HAP-1 (cell line): ENCODE results near the gene ZNF462.

Experiments used
- DNase-seq, 2 experiments: peaks; one replicate each; pipeline ENCODE4 v3.0.0-alpha.2; 2016 to 2020; ENCODE audit warnings: low spot score in 2 of 2
- H3K27me3 ChIP-seq: fragments of 250-450 bp; sonication (Bioruptor Pico); 2 replicates; pipeline ENCODE4 v1.5.1; 2020; ENCODE audit warnings: low read depth, mild to moderate bottlenecking, moderate library complexity
- H3K36me3 ChIP-seq: fragments of 250-450 bp; sonication (Bioruptor Pico); replicated peaks from 2 replicates; pipeline ENCODE4 v1.5.1; 2020; ENCODE audit warnings: mild to moderate bottlenecking
- H3K4me1 ChIP-seq: fragments of 250-450 bp; sonication (Bioruptor Pico); 2 replicates; pipeline ENCODE4 v1.5.1; 2020; ENCODE audit warnings: mild to moderate bottlenecking
- H3K4me3 ChIP-seq: fragments of 250-450 bp; sonication (Bioruptor Pico); 2 replicates; pipeline ENCODE4 v1.5.1; 2020; ENCODE audit warnings: mild to moderate bottlenecking, moderate library complexity
- H3K9me3 ChIP-seq: fragments of 250-450 bp; sonication (Bioruptor Pico); 2 replicates; pipeline ENCODE4 v1.5.1; 2020; ENCODE audit warnings: mild to moderate bottlenecking, moderate library complexity
- in situ Hi-C: fragments of 300-500 bp; cut with MboI; formaldehyde crosslinking; loops from 3 replicates; pipeline ENCODE4 v1.14.3; 2020; ENCODE audit warnings: low sequenced_read_pairs, inconsistent platforms, mixed read lengths

ZNF462 gene

GRCh38 chr9:106862821-106863720, at the start of gene ZNF462:
ZNF462 (plus strand) TSS chr9:106863166; CDS start chr9:106923384, 60,218 bp downstream.
- peaks cover 10% of the 10 kb centered on the region; the same call in 1 of the 2 replicates for H3K9me3 ChIP-seq
- in situ Hi-C loops: no loop called here
- peak; percentile 63 to 70 for DNase-seq
- H3K36me3 ChIP-seq: peaks cover 3% of the 10 kb centered on the region; the same call in 1 of the 2 replicates
- no peaks in the 10 kb centered on the region for H3K27me3 ChIP-seq
- H3K4me1 ChIP-seq: peaks cover 9% of the 10 kb centered on the region; the same call in 1 of the 2 replicates
- peak within 1 kb of the TSS; percentile 74 for H3K4me3 ChIP-seq

- Histone ChIP-seq H3K4me3 (no peak overlapping the region), H3K36me3 (no peaks in the 10 kb centered on the region), H3K4me1 (peaks cover 10% of the 10 kb centered on the region), H3K9me3 (no peaks in the 10 kb centered on the region), H3K27me3 (no peaks in the 10 kb centered on the region)
- no peak for DNase-seq
- in situ Hi-C loops: no loop called here
Observed at GRCh38 chr9:106816524-106816923, 46.4 kb upstream of the ZNF462 start.

- in situ Hi-C loops: no loop called here
- no peaks in the 10 kb centered on the region for H3K27me3 ChIP-seq
- DNase-seq: no peak
- H3K4me3 ChIP-seq: no peak overlapping the region
- H3K36me3 ChIP-seq: no peaks in the 10 kb centered on the region
- peaks cover 10% of the 10 kb centered on the region for H3K4me1 ChIP-seq
- H3K9me3 ChIP-seq: no peaks in the 10 kb centered on the region
Observed at GRCh38 chr9:106818034-106818433, 44.9 kb upstream of the ZNF462 start.

GRCh38 chr9:106820866-106821265, 42.1 kb upstream of the ZNF462 start:
- H3K27me3 ChIP-seq: no peaks in the 10 kb centered on the region
- no peak overlapping the region for H3K4me3 ChIP-seq
- no peak for DNase-seq
- H3K9me3 ChIP-seq: no peaks in the 10 kb centered on the region
- in situ Hi-C loops: no loop called here
- H3K4me1 ChIP-seq: peaks cover 10% of the 10 kb centered on the region
- H3K36me3 ChIP-seq: no peaks in the 10 kb centered on the region

GRCh38 chr9:106828070-106828469, 34.9 kb upstream of the ZNF462 start:
- Histone ChIP-seq H3K36me3 (no peaks in the 10 kb centered on the region), H3K9me3 (no peaks in the 10 kb centered on the region), H3K4me1 (no peaks in the 10 kb centered on the region), H3K27me3 (no peaks in the 10 kb centered on the region), H3K4me3 (no peak overlapping the region)
- in situ Hi-C loops: no loop called here
- no peak for DNase-seq

- no peak for DNase-seq
- peaks cover 2% of the 10 kb centered on the region; the same call in 1 of the 2 replicates for H3K9me3 ChIP-seq
- no peak overlapping the region for H3K4me3 ChIP-seq
- no peaks in the 10 kb centered on the region for H3K36me3 ChIP-seq
- in situ Hi-C loops: no loop called here
- H3K4me1 ChIP-seq: no peaks in the 10 kb centered on the region
- H3K27me3 ChIP-seq: no peaks in the 10 kb centered on the region
Observed at GRCh38 chr9:106828965-106829364, 34.0 kb upstream of the ZNF462 start.

- Histone ChIP-seq H3K9me3 (peaks cover 2% of the 10 kb centered on the region; the same call in 1 of the 2 replicates), H3K36me3 (no peaks in the 10 kb centered on the region), H3K4me1 (no peaks in the 10 kb centered on the region), H3K27me3 (no peaks in the 10 kb centered on the region), H3K4me3 (no peak overlapping the region)
- in situ Hi-C loops: no loop called here
- no peak for DNase-seq
Observed at GRCh38 chr9:106829666-106830408, 33.1 kb upstream of the ZNF462 start.

- H3K4me3 ChIP-seq: no peak overlapping the region
- in situ Hi-C loops: no loop called here
- no peak for DNase-seq
Observed at GRCh38 chr9:106830527-106831150, 32.3 kb upstream of the ZNF462 start.

GRCh38 chr9:106834888-106835287, 28.1 kb upstream of the ZNF462 start:
- Histone ChIP-seq H3K9me3 (peaks cover 2% of the 10 kb centered on the region; the same call in 1 of the 2 replicates), H3K27me3 (no peaks in the 10 kb centered on the region), H3K4me3 (no peak overlapping the region), H3K36me3 (no peaks in the 10 kb centered on the region), H3K4me1 (no peaks in the 10 kb centered on the region)
- no peak for DNase-seq
- in situ Hi-C loops: no loop called here

More at GRCh38 chr9:106830527-106831150, 32.3 kb upstream of the ZNF462 start:
- peaks cover 2% of the 10 kb centered on the region; the same call in 1 of the 2 replicates for H3K9me3 ChIP-seq
- no peaks in the 10 kb centered on the region for H3K36me3 ChIP-seq
- no peaks in the 10 kb centered on the region for H3K27me3 ChIP-seq
- H3K4me1 ChIP-seq: no peaks in the 10 kb centered on the region

- H3K27me3 ChIP-seq: no peaks in the 10 kb centered on the region
- no peak for DNase-seq
- in situ Hi-C loops: no loop called here
- H3K9me3 ChIP-seq: peaks cover 2% of the 10 kb centered on the region; the same call in 1 of the 2 replicates
- H3K4me1 ChIP-seq: no peaks in the 10 kb centered on the region
- no peaks in the 10 kb centered on the region for H3K36me3 ChIP-seq
- no peak overlapping the region for H3K4me3 ChIP-seq
Observed at GRCh38 chr9:106835840-106836239, 27.1 kb upstream of the ZNF462 start.

GRCh38 chr9:106843371-106843770, 19.6 kb upstream of the ZNF462 start:
- no peaks in the 10 kb centered on the region for H3K36me3 ChIP-seq
- H3K4me3 ChIP-seq: no peak overlapping the region
- no peaks in the 10 kb centered on the region for H3K27me3 ChIP-seq
- no peaks in the 10 kb centered on the region for H3K4me1 ChIP-seq
- H3K9me3 ChIP-seq: no peaks in the 10 kb centered on the region
- in situ Hi-C loops: no loop called here
- DNase-seq: no peak

GRCh38 chr9:106846307-106846706, 16.7 kb upstream of the ZNF462 start:
- Histone ChIP-seq H3K27me3 (no peaks in the 10 kb centered on the region), H3K36me3 (no peaks in the 10 kb centered on the region), H3K4me1 (no peaks in the 10 kb centered on the region), H3K9me3 (no peaks in the 10 kb centered on the region), H3K4me3 (no peak overlapping the region)
- in situ Hi-C loops: no loop called here
- DNase-seq: no peak

- Histone ChIP-seq H3K9me3 (no peaks in the 10 kb centered on the region), H3K4me3 (no peak overlapping the region), H3K36me3 (no peaks in the 10 kb centered on the region), H3K27me3 (no peaks in the 10 kb centered on the region), H3K4me1 (no peaks in the 10 kb centered on the region)
- no peak for DNase-seq
- in situ Hi-C loops: no loop called here
Observed at GRCh38 chr9:106846857-106847256, 16.1 kb upstream of the ZNF462 start.
